Activated T-cell treated with anti-CD3 and anti-CD28 coated beads, Interleukin-2, amount 50 U/mL, for 48 hours (primary cell): Measurements from ENCODE around the gene SMPD2.

ENCODE experiments used
- DNase-seq, 2 experiments: peaks; one replicate each; pipeline ENCODE4 v3.0.0-alpha.2; 2020

Gene SMPD2

DNA sequence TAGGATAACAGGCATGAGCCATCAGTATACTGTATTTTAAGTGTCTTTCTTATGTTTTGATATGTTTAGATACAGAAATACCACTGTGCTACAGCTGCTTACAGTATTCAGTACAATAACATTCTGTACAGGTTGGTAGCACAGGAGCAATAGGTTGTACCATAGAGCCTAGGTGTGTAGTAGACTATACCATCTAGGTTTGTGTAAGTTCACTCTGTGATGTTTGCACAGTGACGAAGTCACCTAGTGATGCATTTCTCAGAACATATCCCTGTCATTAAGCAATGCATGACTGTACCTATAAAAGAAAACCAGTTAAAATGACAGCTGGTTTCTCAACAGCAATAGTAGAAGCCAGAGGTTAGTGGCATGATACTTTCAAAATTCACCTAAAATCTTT lies 45.5 kb downstream of the SMPD2 start:
- DNase-seq: no peak

DNA sequence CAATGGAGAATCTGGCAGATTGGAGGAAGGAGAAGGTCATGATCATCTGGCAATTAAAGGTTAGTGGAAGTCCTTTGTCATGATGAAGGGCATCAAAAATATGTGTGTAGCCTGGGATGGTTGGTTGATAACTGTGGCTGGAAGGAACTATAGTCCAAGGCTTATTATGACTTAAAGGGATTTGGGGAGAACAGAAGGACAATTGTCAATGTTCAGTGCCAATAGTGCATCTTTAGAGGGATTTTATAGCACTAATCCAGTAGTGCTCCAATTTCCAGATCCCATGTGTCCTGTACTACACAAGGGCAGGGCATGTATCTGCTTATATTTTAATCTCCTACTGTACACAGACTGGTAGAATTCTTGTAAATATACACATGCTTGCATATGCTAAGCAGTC lies 47.5 kb downstream of the SMPD2 start:
- DNase-seq: no peak

DNA sequence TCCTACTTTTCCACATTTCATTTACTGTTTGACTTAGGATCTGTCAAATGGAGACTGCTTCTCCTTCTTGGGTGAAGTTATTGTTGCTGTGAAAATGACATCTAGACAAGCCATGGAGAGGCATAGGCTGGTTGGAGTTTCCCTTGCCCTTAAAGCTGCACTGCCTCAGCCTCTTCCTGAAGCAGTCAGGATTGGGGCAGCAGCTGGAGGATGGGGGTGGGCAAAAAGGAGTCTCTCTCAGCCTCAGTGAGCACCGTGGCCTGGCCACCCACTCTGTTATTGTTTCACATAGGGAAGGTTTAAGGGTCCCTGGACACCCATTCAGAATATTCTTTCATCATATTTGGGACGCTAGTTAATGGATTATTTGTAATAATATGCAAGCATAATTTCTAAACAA lies 50.2 kb downstream of the SMPD2 start:
- DNase-seq: no peak

DNA sequence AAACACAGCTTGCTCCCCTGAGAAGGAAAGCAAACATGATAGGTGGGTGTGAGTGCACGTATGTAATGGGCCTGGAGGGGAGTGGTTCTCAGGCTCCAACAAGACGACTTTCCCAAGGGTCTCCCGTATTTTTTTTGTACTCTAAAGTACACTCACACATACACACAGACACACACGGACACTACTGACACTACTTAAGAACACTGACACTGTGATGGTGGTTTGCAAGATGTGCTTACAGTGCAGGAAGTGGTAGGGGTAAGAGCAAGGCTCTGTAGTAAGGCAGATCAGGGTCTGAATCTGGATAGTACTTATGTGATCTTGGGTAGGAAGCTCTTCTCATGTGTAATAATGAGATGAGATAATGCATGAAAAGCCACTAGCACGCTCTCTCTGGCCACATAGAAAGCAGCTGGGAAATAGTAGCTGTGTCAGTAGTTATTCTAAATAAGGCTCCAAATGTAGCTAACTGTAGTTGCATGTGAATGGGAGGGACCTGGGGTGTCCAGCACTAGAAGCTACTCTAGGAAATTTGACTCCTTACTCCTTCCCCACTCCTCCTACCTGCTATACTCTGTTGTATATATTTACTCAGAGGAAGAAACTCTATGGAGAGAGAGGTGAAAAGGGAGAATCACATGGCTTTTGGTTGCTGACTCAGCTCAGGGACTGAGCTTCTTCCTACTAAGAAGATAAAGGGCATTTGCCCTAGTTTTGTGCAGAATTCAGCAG lies 50.8 kb downstream of the SMPD2 start:
- peak in 1 of 2 experiments; percentile 28 for DNase-seq
